Right lobe of liver (tissue), 6 donors: Measurements from ENCODE around the gene CHD9NB. TPM values are rescaled to one million over a fixed set of nuclear protein-coding genes. Genes with fewer than 3 reads are reported as not detected.

ENCODE experiments used
- ATAC-seq, 4 donors: fragments of 200-7000 bp; cut with Tn5 transposase; one replicate each; pipeline ENCODE4 v1.9.1; 2020; ENCODE audit warnings: mild to moderate bottlenecking in 4 of 4, moderate library complexity in 4 of 4
- DNase-seq, 3 donors: peaks; one replicate each; pipeline ENCODE4 v3.0.0-alpha.2; 2020
- H3K27ac ChIP-seq, 3 donors: fragments of 200-600 bp; one replicate each; pipeline ENCODE4 v1.8.0; 2022
- H3K27me3 ChIP-seq, 2 donors: fragments of 200-600 bp; one replicate each; pipeline ENCODE4 v1.8.0; 2022
- H3K36me3 ChIP-seq, 4 donors: fragments of 200-600 bp; sonication (generic) in 1 of 4; one replicate each; pipeline versions ENCODE4 v1.5.1 to v1.8.0; 2017 to 2022; ENCODE audit warnings: control low read depth in 1 of 4
- H3K4me1 ChIP-seq, 4 donors: fragments of 200-600 bp; sonication (generic) in 1 of 4; one replicate each; pipeline versions ENCODE4 v1.5.1 to v1.8.0; 2017 to 2022; ENCODE audit warnings: control low read depth in 1 of 4
- H3K4me3 ChIP-seq, 3 donors: fragments of 200-600 bp; one replicate each; pipeline ENCODE4 v1.8.0; 2022
- H3K9me3 ChIP-seq, 4 donors: fragments of 200-600 bp; sonication (generic) in 1 of 4; one replicate each; pipeline versions ENCODE4 v1.5.1 to v1.8.0; 2017 to 2022; ENCODE audit warnings: control low read depth in 1 of 4
- CTCF ChIP-seq, 4 donors: fragments of 200-600 bp in 3 of 4; fragments of 450-650 bp in 1 of 4; IDR thresholded peaks; one replicate each; pipeline versions ENCODE4 v1.5.1 to v1.8.0; 2016 to 2022; ENCODE audit warnings: antibody characterized with exemption in 4 of 4, mild to moderate bottlenecking in 2 of 4
- POLR2A ChIP-seq: fragments of 450-650 bp; IDR thresholded peaks from one replicate; pipeline ENCODE4 v1.6.1; 2017; ENCODE audit warnings: antibody characterized with exemption, mild to moderate bottlenecking
- WGBS: methylation state at CpG from one replicate; pipeline ENCODE4 v1.1.6; 2018; ENCODE audit warnings: low coverage, low lambda C conversion rate; ENCODE audit not compliant: insufficient coverage; ENCODE audit errors: missing lambda C conversion rate; 5-methylcytosine and 5-hydroxymethylcytosine counted together
- intact Hi-C, 2 donors: fragments of 100-400 bp; cut with DNase I; formaldehyde crosslinking; loops; one replicate each; pipeline versions ENCODE4 v1.11.2 to v1.14.1; 2022
- total RNA-seq, 6 experiments: library from RNA; depleted of rRNA in 2 of 6; stranded (reverse); fragments of >200 nt in 2 of 6; fragmentation: NEBNext Ultra II Directional in 3 of 6; extraction: Animal tissue kit (Norgen Biotek cat#: 25700) in 3 of 6; gene quantifications; one replicate each; pipeline versions ENCODE4 v1.1.0 to v1.2.4, GENCODE V29; 2016 to 2023
- donor health status: DM: no; HTN: yes; CAD: no.
- donor health status: DM: no; HTN: no; CAD: no.
- donor health status: DM: no; HTN: no; CAD: no.
- donor health status: DM: no; HTN: yes; CAD: no.
- donor health status: DM: no; HTN: yes; CAD: no.

CHD9NB gene
- total RNA-seq, 6 experiments from 2014 or later: 0.25 to 0.59 (median 0.39) TPM; not detected in 2

- peak in 1 of 4 donors; percentile 25 for ATAC-seq
- intact Hi-C loops: no loop called here
- Histone ChIP-seq H3K4me1 (peaks cover 0 to 28% (median 8%) of the 10 kb centered on the region in 4 donors), H3K4me3 (no peak overlapping the region), H3K27me3 (no peaks in the 10 kb centered on the region), H3K9me3 (no peaks in the 10 kb centered on the region), H3K36me3 (peaks cover 0 to 7% (median 0%) of the 10 kb centered on the region in 4 donors), H3K27ac (peak overlapping the region in 1 of 3 donors; percentile 24)
- TF ChIP-seq POLR2A (no peak), CTCF (IDR thresholded peaks at IDR 0.05) (no peak)
- 78% methylated on average over 1 of the region's 1 CpG for WGBS
- no peak for DNase-seq
Observed at GRCh38 chr16:53064081-53064578, 11.4 kb upstream of the CHD9NB start.

- H3K27ac ChIP-seq: no peak overlapping the region
- TF ChIP-seq CTCF (IDR thresholded peaks at IDR 0.05) (no peak), POLR2A (no peak)
Observed at GRCh38 chr16:53061701-53062159, 9.0 kb upstream of the CHD9NB start.

GRCh38 chr16:53061256-53061655, 8.6 kb upstream of the CHD9NB start:
- Histone ChIP-seq H3K9me3 (no peaks in the 10 kb centered on the region), H3K4me1 (peaks cover 0 to 42% (median 17%) of the 10 kb centered on the region in 4 donors), H3K4me3 (no peak overlapping the region), H3K27ac (peak overlapping the region in 1 of 3 donors; percentile 10), H3K27me3 (no peaks in the 10 kb centered on the region), H3K36me3 (no peaks in the 10 kb centered on the region)
- WGBS: 90% methylated on average over 5 of the region's 5 CpGs
- intact Hi-C loops: no loop called here
- TF ChIP-seq POLR2A (no peak), CTCF (IDR thresholded peaks at IDR 0.05) (no peak)
- ATAC-seq (no peak), DNase-seq (no peak)

More at GRCh38 chr16:53061701-53062159, 9.0 kb upstream of the CHD9NB start:
- Histone ChIP-seq H3K4me1 (peaks cover 0 to 43% (median 15%) of the 10 kb centered on the region in 4 donors), H3K27me3 (no peaks in the 10 kb centered on the region), H3K9me3 (no peaks in the 10 kb centered on the region), H3K4me3 (no peak overlapping the region), H3K36me3 (no peaks in the 10 kb centered on the region)
- intact Hi-C loops: no loop called here
- DNase-seq (peak; percentile 77 to 80 (median 80)), ATAC-seq (peak; percentile 87 to 94 (median 92))
- 9% methylated on average over 3 of the region's 3 CpGs for WGBS

GRCh38 chr16:53059672-53060071, 7.0 kb upstream of the CHD9NB start:
- ATAC-seq (no peak), DNase-seq (no peak)
- no peaks in the 10 kb centered on the region for H3K36me3 ChIP-seq
- H3K4me3 ChIP-seq: no peak overlapping the region
- intact Hi-C loops: loop anchor here in 1 of 2 donors (5.0 kb wide), 1 partner anchor 68 kb away; no protein-coding TSS in a partner anchor
- peaks cover 0 to 46% (median 20%) of the 10 kb centered on the region in 4 donors for H3K4me1 ChIP-seq
- WGBS: 88% methylated on average over 6 of the region's 7 CpGs
- TF ChIP-seq POLR2A: no peak
- TF ChIP-seq CTCF (IDR thresholded peaks at IDR 0.05): no peak
- H3K9me3 ChIP-seq: no peaks in the 10 kb centered on the region
- no peak overlapping the region for H3K27ac ChIP-seq
- H3K27me3 ChIP-seq: no peaks in the 10 kb centered on the region
